Fibroblast of lung (primary cell): ENCODE data around the gene NEK6. TPM values are rescaled to one million over a fixed set of nuclear protein-coding genes. Genes with fewer than 3 reads are reported as not detected.

Experiments
- DNase-seq, 2 donors: peaks; one replicate each; pipeline versions ENCODE4 v3.0.0 to v3.0.0-alpha.2; 2010; ENCODE audit warnings: low read depth in 2 of 2
- H2AFZ ChIP-seq: 2 replicates; pipeline ENCODE4 v1.5.1; 2012; ENCODE audit warnings: low read length, control low read depth, inconsistent platforms
- H3K27ac ChIP-seq: 2 replicates; pipeline ENCODE4 v1.5.1; 2011; ENCODE audit warnings: low read length, control low read depth; ENCODE audit not compliant: insufficient read depth
- H3K27me3 ChIP-seq: 2 replicates; pipeline ENCODE4 v1.5.1; 2011; ENCODE audit warnings: mild to moderate bottlenecking, low read length; ENCODE audit not compliant: control insufficient read depth, insufficient read depth
- H3K36me3 ChIP-seq: 2 replicates; pipeline ENCODE4 v1.5.1; 2011; ENCODE audit warnings: low read length; ENCODE audit not compliant: control insufficient read depth, insufficient read depth
- H3K4me1 ChIP-seq: 2 replicates; pipeline ENCODE4 v1.5.1; 2011; ENCODE audit warnings: low read length; ENCODE audit not compliant: control insufficient read depth, insufficient read depth; ENCODE audit errors: extremely low read depth
- H3K4me2 ChIP-seq: 2 replicates; pipeline ENCODE4 v1.5.1; 2011; ENCODE audit warnings: low read length, control low read depth; ENCODE audit not compliant: insufficient read depth; ENCODE audit errors: extremely low read depth
- H3K4me3 ChIP-seq, 4 experiments: fragments of 200-600 bp in 1 of 4; sonication (generic) in 1 of 4; replicated peaks in 1 of 4; 2 replicates each; pipeline ENCODE4 v1.5.1; 2011 to 2016; ENCODE audit warnings: low read length in 4 of 4, low read depth in 3 of 4, mild to moderate bottlenecking in 3 of 4, control low read depth in 2 of 4, inconsistent platforms in 1 of 4, mixed read lengths in 1 of 4; ENCODE audit not compliant: insufficient read depth in 1 of 4; ENCODE audit errors: control extremely low read depth in 1 of 4
- H3K79me2 ChIP-seq: 2 replicates; pipeline ENCODE4 v1.5.1; 2012; ENCODE audit warnings: mild to moderate bottlenecking, low read length, inconsistent platforms; ENCODE audit not compliant: control insufficient read depth, insufficient read depth
- H3K9ac ChIP-seq: 2 replicates; pipeline ENCODE4 v1.5.1; 2011; ENCODE audit warnings: mild to moderate bottlenecking, low read length, control low read depth; ENCODE audit not compliant: insufficient read depth
- H3K9me3 ChIP-seq: 2 replicates; pipeline ENCODE4 v1.5.1; 2012; ENCODE audit warnings: low read depth, low read length; ENCODE audit not compliant: control insufficient read depth, insufficient read depth
- H4K20me1 ChIP-seq: 2 replicates; pipeline ENCODE4 v1.5.1; 2011; ENCODE audit warnings: low read length; ENCODE audit not compliant: control insufficient read depth, insufficient read depth; ENCODE audit errors: extremely low read depth
- CTCF ChIP-seq, 2 donors: IDR thresholded peaks in 1 of 2; conservative IDR thresholded peaks in 1 of 2; 1 replicate in 1 of 2; 2 replicates in 1 of 2; pipeline ENCODE4 v1.5.1; 2011 to 2012; ENCODE audit warnings: low read length in 2 of 2, control low read depth in 1 of 2, inconsistent platforms in 1 of 2, low read depth in 1 of 2, mild to moderate bottlenecking in 1 of 2
- EZH2 ChIP-seq: IDR thresholded peaks from 2 replicates; pipeline ENCODE4 v1.5.1; 2012; ENCODE audit warnings: low read length, control low read depth, mild to moderate bottlenecking; ENCODE audit errors: missing control alignments
- polyA plus RNA-seq, 2 donors: library from polyadenylated mRNA; depleted of rRNA in 1 of 2; stranded (reverse) in 1 of 2; unstranded in 1 of 2; fragments of >200 nt; gene quantifications; 2 replicates each; pipeline ENCODE4 v1.2.1, GENCODE V29; 2011 to 2012; ENCODE audit warnings: missing spikeins in 1 of 2
- total RNA-seq: library from RNA; depleted of rRNA; stranded (reverse); fragments of >200 nt; gene quantifications from 2 replicates; pipeline ENCODE4 v1.2.1, GENCODE V29; 2014

Gene NEK6
- total and polyA plus RNA-seq, 2 donors (not counting 1 experiment from before 2014, with no cell fraction given), result 71.2 to 71.4 TPM

GRCh38 chr9:124346347-124347163 lies 88.8 kb downstream of the NEK6 start:
- Histone ChIP-seq H3K27me3 (no peaks in the 10 kb centered on the region), H2AFZ (no peak overlapping the region), H3K36me3 (peaks cover 55% of the 10 kb centered on the region), H4K20me1 (no peaks in the 10 kb centered on the region), H3K27ac (no peak overlapping the region), H3K79me2 (no peaks in the 10 kb centered on the region), H3K9me3 (no peaks in the 10 kb centered on the region), H3K4me1 (peaks cover 16% of the 10 kb centered on the region), H3K9ac (no peak overlapping the region), H3K4me2 (no peak overlapping the region), H3K4me3 (no peak overlapping the region)
- TF ChIP-seq CTCF (conservative IDR thresholded peaks at IDR 0.05 in 1 of 2, IDR thresholded peaks at IDR 0.05 in 1 of 2; ENCODE audit: low read depth in 1 of 2, low read length in 2 of 2), result no peak
- no peak for TF ChIP-seq EZH2
- no peak for DNase-seq

GRCh38 chr9:124347206-124347967 lies 89.6 kb downstream of the NEK6 start:
- no peak overlapping the region for H3K9ac ChIP-seq
- no peak overlapping the region for H3K4me2 ChIP-seq
- no peak for DNase-seq
- no peak for TF ChIP-seq EZH2
- no peak for TF ChIP-seq CTCF (conservative IDR thresholded peaks at IDR 0.05 in 1 of 2, IDR thresholded peaks at IDR 0.05 in 1 of 2; ENCODE audit: low read depth in 1 of 2, low read length in 2 of 2)
- peaks cover 12% of the 10 kb centered on the region for H3K4me1 ChIP-seq
- H3K4me3 ChIP-seq, result no peak overlapping the region
- H3K27me3 ChIP-seq, result no peaks in the 10 kb centered on the region
- H4K20me1 ChIP-seq, result no peaks in the 10 kb centered on the region
- peaks cover 54% of the 10 kb centered on the region for H3K36me3 ChIP-seq
- H3K79me2 ChIP-seq, result no peaks in the 10 kb centered on the region
- H3K27ac ChIP-seq, result no peak overlapping the region
- no peak overlapping the region for H2AFZ ChIP-seq
- no peaks in the 10 kb centered on the region for H3K9me3 ChIP-seq

GRCh38 chr9:124347968-124348358 lies 90.2 kb downstream of the NEK6 start:
- H3K4me3 ChIP-seq, result no peak overlapping the region
- H3K79me2 ChIP-seq, result no peaks in the 10 kb centered on the region
- TF ChIP-seq EZH2 (no peak), CTCF (conservative IDR thresholded peaks at IDR 0.05 in 1 of 2, IDR thresholded peaks at IDR 0.05 in 1 of 2; ENCODE audit: low read depth in 1 of 2, low read length in 2 of 2) (no peak)
- H4K20me1 ChIP-seq, result no peaks in the 10 kb centered on the region
- H3K27me3 ChIP-seq, result no peaks in the 10 kb centered on the region
- no peak for DNase-seq
- H3K9me3 ChIP-seq, result no peaks in the 10 kb centered on the region
- H3K4me1 ChIP-seq, result peaks cover 6% of the 10 kb centered on the region
- H2AFZ ChIP-seq, result no peak overlapping the region
- no peak overlapping the region for H3K27ac ChIP-seq
- H3K4me2 ChIP-seq, result no peak overlapping the region
- H3K36me3 ChIP-seq, result peaks cover 59% of the 10 kb centered on the region
- no peak overlapping the region for H3K9ac ChIP-seq
